Measurements from ENCODE around the gene FBXL22. TPM values are rescaled to one million over a fixed set of nuclear protein-coding genes. Genes with fewer than 3 reads are reported as not detected.

Gene FBXL22
- total RNA-seq (ENCODE audit: low replicate concordance), result 0.53 TPM in 1 of 2 replicates, not detected in the other

GRCh38 chr15:63597038-63597790 lies at the start of gene FBXL22:
FBXL22 (plus strand) TSS chr15:63597387; CDS start chr15:63597393, 6 bp downstream.

Other genes starting within 250 kb of the FBXL22 start
- gene CA12, start 215.5 kb upstream of the FBXL22 start, total RNA-seq (ENCODE audit: low replicate concordance), result 24.0 and 204 TPM in 2 replicates
- gene USP3, start 92.8 kb upstream of the FBXL22 start, total RNA-seq (ENCODE audit: low replicate concordance), result 22.5 and 22.7 TPM in 2 replicates
- 60.5 and 112 TPM in 2 replicates for gene HERC1, start 236.6 kb downstream of the FBXL22 start, total RNA-seq (ENCODE audit: low replicate concordance)